T-helper 2 cell treated with Interferon-gamma antibody and Interleukin-4, amounts not matched to agents 5 μg/mL and 100 μg/mL, for 36 hours (primary cell): Measurements from ENCODE around the gene KCNAB1.

ENCODE experiments used
- DNase-seq: peaks from one replicate; pipeline ENCODE4 v3.0.0; 2021; ENCODE audit warnings: low spot score
- H3K27ac Mint-ChIP-seq: one replicate; pipeline ENCODE4 v1.8.0; 2021; ENCODE audit warnings: mild to moderate bottlenecking, mixed read lengths
- H3K27me3 Mint-ChIP-seq: one replicate; pipeline ENCODE4 v1.8.0; 2021; ENCODE audit warnings: low read depth, mixed read lengths
- H3K36me3 Mint-ChIP-seq: one replicate; pipeline ENCODE4 v1.8.0; 2021; ENCODE audit warnings: low read depth, mixed read lengths
- H3K4me1 Mint-ChIP-seq: one replicate; pipeline ENCODE4 v1.8.0; 2021; ENCODE audit warnings: low read depth, mixed read lengths
- H3K4me3 Mint-ChIP-seq: one replicate; pipeline ENCODE4 v1.8.0; 2022; ENCODE audit warnings: mild to moderate bottlenecking, moderate library complexity, mixed read lengths
- H3K9me3 Mint-ChIP-seq: one replicate; pipeline ENCODE4 v1.8.0; 2021; ENCODE audit warnings: mixed read lengths

Gene KCNAB1

GRCh38 chr3:156359368-156359767 lies 239.0 kb downstream of the KCNAB1 start:
- Mint-ChIP-seq H3K36me3 (no peaks in the 10 kb centered on the region), H3K4me1 (no peaks in the 10 kb centered on the region), H3K27me3 (peaks cover 26% of the 10 kb centered on the region), H3K27ac (no peak overlapping the region), H3K9me3 (no peaks in the 10 kb centered on the region), H3K4me3 (no peak overlapping the region)
- no peak for DNase-seq

GRCh38 chr3:156360083-156360482 lies 239.7 kb downstream of the KCNAB1 start:
- DNase-seq = no peak
- H3K27me3 Mint-ChIP-seq = peaks cover 26% of the 10 kb centered on the region

GRCh38 chr3:156360963-156361362 lies 240.6 kb downstream of the KCNAB1 start:
- Mint-ChIP-seq H3K36me3 (no peaks in the 10 kb centered on the region), H3K27ac (no peak overlapping the region)

More at GRCh38 chr3:156360083-156360482, 239.7 kb downstream of the KCNAB1 start:
- Mint-ChIP-seq H3K27ac (no peak overlapping the region), H3K4me1 (no peaks in the 10 kb centered on the region), H3K4me3 (no peak overlapping the region), H3K9me3 (no peaks in the 10 kb centered on the region), H3K36me3 (no peaks in the 10 kb centered on the region)

GRCh38 chr3:156366559-156366958 lies 246.2 kb downstream of the KCNAB1 start:
- no peaks in the 10 kb centered on the region for H3K4me1 Mint-ChIP-seq
- peaks cover 11% of the 10 kb centered on the region for H3K27me3 Mint-ChIP-seq
- H3K36me3 Mint-ChIP-seq = no peaks in the 10 kb centered on the region
- no peak for DNase-seq
- H3K27ac Mint-ChIP-seq = no peak overlapping the region
- no peak overlapping the region for H3K4me3 Mint-ChIP-seq
- H3K9me3 Mint-ChIP-seq = no peaks in the 10 kb centered on the region

More at GRCh38 chr3:156360963-156361362, 240.6 kb downstream of the KCNAB1 start:
- no peak for DNase-seq
- peaks cover 23% of the 10 kb centered on the region for H3K27me3 Mint-ChIP-seq
- no peak overlapping the region for H3K4me3 Mint-ChIP-seq
- no peaks in the 10 kb centered on the region for H3K4me1 Mint-ChIP-seq
- no peaks in the 10 kb centered on the region for H3K9me3 Mint-ChIP-seq

GRCh38 chr3:156368189-156368588 lies 247.8 kb downstream of the KCNAB1 start:
- no peaks in the 10 kb centered on the region for H3K9me3 Mint-ChIP-seq
- H3K27ac Mint-ChIP-seq = no peak overlapping the region
- peaks cover 9% of the 10 kb centered on the region for H3K27me3 Mint-ChIP-seq
- no peak overlapping the region for H3K4me3 Mint-ChIP-seq
- no peaks in the 10 kb centered on the region for H3K36me3 Mint-ChIP-seq
- DNase-seq = no peak
- H3K4me1 Mint-ChIP-seq = no peaks in the 10 kb centered on the region

- no peaks in the 10 kb centered on the region for H3K4me1 Mint-ChIP-seq
- no peak overlapping the region for H3K4me3 Mint-ChIP-seq
- H3K27ac Mint-ChIP-seq = no peak overlapping the region
- H3K9me3 Mint-ChIP-seq = no peaks in the 10 kb centered on the region
- H3K27me3 Mint-ChIP-seq = peaks cover 14% of the 10 kb centered on the region
- H3K36me3 Mint-ChIP-seq = no peaks in the 10 kb centered on the region
- DNase-seq = no peak
These were observed 251.3 kb downstream of the KCNAB1 start for GRCh38 chr3:156371701-156372100.

- no peaks in the 10 kb centered on the region for H3K36me3 Mint-ChIP-seq
- no peak overlapping the region for H3K27ac Mint-ChIP-seq
These were observed 252.7 kb downstream of the KCNAB1 start for GRCh38 chr3:156373095-156373494.

GRCh38 chr3:156373654-156374053 lies 253.3 kb downstream of the KCNAB1 start:
- Mint-ChIP-seq H3K27me3 (peaks cover 19% of the 10 kb centered on the region), H3K27ac (no peak overlapping the region), H3K9me3 (no peaks in the 10 kb centered on the region), H3K4me1 (no peaks in the 10 kb centered on the region), H3K36me3 (no peaks in the 10 kb centered on the region), H3K4me3 (no peak overlapping the region)
- DNase-seq = no peak

More at GRCh38 chr3:156373095-156373494, 252.7 kb downstream of the KCNAB1 start:
- no peak overlapping the region for H3K4me3 Mint-ChIP-seq
- H3K4me1 Mint-ChIP-seq = no peaks in the 10 kb centered on the region
- H3K27me3 Mint-ChIP-seq = peaks cover 16% of the 10 kb centered on the region
- no peak for DNase-seq
- H3K9me3 Mint-ChIP-seq = no peaks in the 10 kb centered on the region

GRCh38 chr3:156376199-156376598 lies 255.8 kb downstream of the KCNAB1 start:
- peaks cover 21% of the 10 kb centered on the region for H3K27me3 Mint-ChIP-seq
- H3K9me3 Mint-ChIP-seq = no peaks in the 10 kb centered on the region
- no peaks in the 10 kb centered on the region for H3K4me1 Mint-ChIP-seq
- no peak overlapping the region for H3K27ac Mint-ChIP-seq
- H3K36me3 Mint-ChIP-seq = no peaks in the 10 kb centered on the region
- no peak for DNase-seq
- H3K4me3 Mint-ChIP-seq = no peak overlapping the region

- H3K27me3 Mint-ChIP-seq = peaks cover 21% of the 10 kb centered on the region
- no peak for DNase-seq
- no peak overlapping the region for H3K4me3 Mint-ChIP-seq
- no peaks in the 10 kb centered on the region for H3K9me3 Mint-ChIP-seq
- no peaks in the 10 kb centered on the region for H3K4me1 Mint-ChIP-seq
- no peak overlapping the region for H3K27ac Mint-ChIP-seq
- no peaks in the 10 kb centered on the region for H3K36me3 Mint-ChIP-seq
These were observed 256.9 kb downstream of the KCNAB1 start for GRCh38 chr3:156377266-156377665.

GRCh38 chr3:156377718-156378117 lies 257.3 kb downstream of the KCNAB1 start:
- Mint-ChIP-seq H3K4me1 (no peaks in the 10 kb centered on the region), H3K4me3 (no peak overlapping the region), H3K9me3 (no peaks in the 10 kb centered on the region), H3K27ac (no peak overlapping the region), H3K36me3 (no peaks in the 10 kb centered on the region), H3K27me3 (peaks cover 21% of the 10 kb centered on the region)
- no peak for DNase-seq

GRCh38 chr3:156378871-156379270 lies 258.5 kb downstream of the KCNAB1 start:
- Mint-ChIP-seq H3K9me3 (no peaks in the 10 kb centered on the region), H3K4me1 (no peaks in the 10 kb centered on the region), H3K27me3 (peaks cover 21% of the 10 kb centered on the region), H3K36me3 (no peaks in the 10 kb centered on the region), H3K4me3 (no peak overlapping the region), H3K27ac (no peak overlapping the region)
- no peak for DNase-seq

- no peak for DNase-seq
- Mint-ChIP-seq H3K27me3 (peaks cover 22% of the 10 kb centered on the region), H3K4me3 (no peak overlapping the region), H3K9me3 (no peaks in the 10 kb centered on the region), H3K36me3 (no peaks in the 10 kb centered on the region), H3K4me1 (no peaks in the 10 kb centered on the region), H3K27ac (no peak overlapping the region)
These were observed 258.9 kb downstream of the KCNAB1 start for GRCh38 chr3:156379327-156379726.

- Mint-ChIP-seq H3K27me3 (peaks cover 26% of the 10 kb centered on the region), H3K4me1 (no peaks in the 10 kb centered on the region), H3K9me3 (no peaks in the 10 kb centered on the region), H3K27ac (no peak overlapping the region), H3K36me3 (no peaks in the 10 kb centered on the region), H3K4me3 (no peak overlapping the region)
- no peak for DNase-seq
These were observed 260.9 kb downstream of the KCNAB1 start for GRCh38 chr3:156381253-156381652.
